GM08714 (cell line): ENCODE results near the gene SLX4IP.

Experiments used
- H3K4me3 ChIP-seq: fragments of 200-500 bp; sonication (Bioruptor generic); 2 replicates; pipeline ENCODE4 v1.5.1; 2014; ENCODE audit warnings: mild to moderate bottlenecking, low read length, inconsistent platforms
- ZNF274 ChIP-seq: IDR thresholded peaks from 2 replicates; pipeline ENCODE4 v1.6.1; 2012; ENCODE audit warnings: mild to moderate bottlenecking, low read depth, low read length

The SLX4IP gene

DNA sequence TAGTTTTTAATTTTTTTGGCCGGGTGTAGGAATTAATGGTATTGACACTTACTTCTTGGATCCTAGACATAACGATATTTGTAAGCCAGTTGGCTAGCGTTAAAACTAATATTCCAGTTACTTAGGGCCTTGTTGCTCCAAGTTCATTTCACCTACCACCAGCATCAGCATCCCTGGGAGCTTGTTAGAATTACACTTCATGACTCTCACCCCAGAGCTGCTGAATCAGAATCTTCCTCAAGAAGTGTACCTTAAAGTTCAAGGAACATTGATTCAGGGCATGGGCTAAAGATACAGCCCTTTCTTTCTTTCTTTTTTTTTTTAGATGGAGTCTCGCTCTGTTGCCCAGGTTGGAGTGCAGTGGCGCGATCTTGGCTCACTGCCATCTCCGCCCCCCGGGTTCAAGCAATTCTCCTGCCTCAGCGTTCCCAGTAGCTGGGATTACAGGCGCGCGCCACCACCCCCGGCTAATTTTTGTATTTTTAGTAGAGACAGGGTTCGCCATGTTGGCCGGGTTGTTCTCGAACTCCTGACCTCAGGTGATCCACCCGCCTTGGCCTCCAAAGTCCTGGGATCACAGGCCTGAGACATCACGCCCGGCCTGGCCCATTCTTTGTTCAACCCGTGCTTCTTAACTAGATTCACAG, 1.1 kb downstream of the SLX4IP start:
- no peak for TF ChIP-seq ZNF274

GRCh38 chr20:10438217-10438616, 3.1 kb downstream of the SLX4IP start:
- H3K4me3 ChIP-seq, result no peak overlapping the region
- no peak for TF ChIP-seq ZNF274

More for the DNA sequence above, 1.1 kb downstream of the SLX4IP start:
- H3K4me3 ChIP-seq, result peak overlapping the region; percentile 99

- TF ChIP-seq ZNF274, result no peak
- no peak overlapping the region for H3K4me3 ChIP-seq
Observed at GRCh38 chr20:10443936-10444335, 8.8 kb downstream of the SLX4IP start.

DNA sequence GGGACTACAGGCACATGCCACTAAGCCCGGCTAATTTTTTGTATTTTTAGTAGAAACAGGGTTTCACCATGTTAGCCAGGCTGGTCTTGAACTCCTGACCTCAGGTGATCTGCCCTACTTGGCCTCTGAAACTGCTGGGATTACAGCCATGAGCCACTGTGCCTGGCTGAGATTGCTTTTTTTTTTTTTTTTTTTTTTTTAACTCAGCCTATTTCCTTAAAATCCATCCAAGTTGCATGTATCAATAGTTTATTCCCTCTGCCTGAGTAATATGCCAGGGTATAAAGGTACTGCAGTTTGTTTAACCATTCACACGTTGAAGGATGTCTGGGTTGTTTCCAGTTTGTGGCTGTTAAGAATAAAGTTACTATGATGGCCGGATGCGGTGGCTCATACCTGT, 10.7 kb downstream of the SLX4IP start:
- TF ChIP-seq ZNF274, result no peak
- no peak overlapping the region for H3K4me3 ChIP-seq

DNA sequence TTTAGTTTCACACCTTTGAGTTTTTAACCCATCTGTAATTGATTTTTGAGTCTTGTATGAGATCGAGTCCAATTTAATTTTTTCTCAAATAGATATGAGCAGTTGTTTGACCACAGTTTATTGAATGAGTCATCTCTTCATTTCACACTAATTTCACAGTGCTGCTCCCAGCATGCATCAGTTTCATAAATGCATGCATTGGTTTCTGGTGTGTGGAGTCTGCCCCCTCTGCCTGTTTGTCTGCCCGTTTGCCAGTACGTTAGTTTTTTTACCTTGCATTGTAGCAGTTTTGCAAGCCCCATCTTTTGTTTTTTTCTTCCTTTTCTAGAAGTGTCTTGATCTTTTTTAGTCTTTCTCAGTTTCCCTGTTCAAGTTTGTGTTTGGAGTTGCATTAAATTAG, 11.9 kb downstream of the SLX4IP start:
- TF ChIP-seq ZNF274, result no peak
- peak overlapping the region; percentile 19; the same call in 1 of the 2 replicates for H3K4me3 ChIP-seq

GRCh38 chr20:10448270-10449156, 13.4 kb downstream of the SLX4IP start:
- TF ChIP-seq ZNF274, result no peak
- H3K4me3 ChIP-seq, result no peak overlapping the region

GRCh38 chr20:10449270-10449669, 14.2 kb downstream of the SLX4IP start:
- TF ChIP-seq ZNF274, result no peak
- H3K4me3 ChIP-seq, result no peak overlapping the region

DNA sequence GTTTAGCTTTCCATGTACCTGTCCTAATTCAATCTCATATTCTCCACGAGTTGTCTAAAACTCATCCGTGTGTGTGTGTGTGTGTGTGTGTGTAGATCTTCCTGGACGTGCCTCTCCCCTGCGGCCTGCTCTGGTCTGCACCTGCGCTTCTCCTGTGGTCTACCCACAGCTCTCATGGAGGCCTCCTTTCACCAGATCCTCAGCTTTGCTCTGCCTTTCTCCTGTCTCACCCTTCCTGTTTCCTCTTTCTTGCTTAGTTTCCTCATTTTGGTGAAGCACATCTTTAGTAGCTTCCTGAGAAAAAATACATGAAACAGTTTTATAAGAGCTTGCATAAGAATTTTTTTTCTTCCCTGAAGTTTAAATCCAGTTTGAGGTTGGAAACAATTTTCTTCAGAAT, 18.1 kb downstream of the SLX4IP start:
- TF ChIP-seq ZNF274, result no peak
- H3K4me3 ChIP-seq, result no peak overlapping the region; the same call in 1 of the 2 replicates

DNA sequence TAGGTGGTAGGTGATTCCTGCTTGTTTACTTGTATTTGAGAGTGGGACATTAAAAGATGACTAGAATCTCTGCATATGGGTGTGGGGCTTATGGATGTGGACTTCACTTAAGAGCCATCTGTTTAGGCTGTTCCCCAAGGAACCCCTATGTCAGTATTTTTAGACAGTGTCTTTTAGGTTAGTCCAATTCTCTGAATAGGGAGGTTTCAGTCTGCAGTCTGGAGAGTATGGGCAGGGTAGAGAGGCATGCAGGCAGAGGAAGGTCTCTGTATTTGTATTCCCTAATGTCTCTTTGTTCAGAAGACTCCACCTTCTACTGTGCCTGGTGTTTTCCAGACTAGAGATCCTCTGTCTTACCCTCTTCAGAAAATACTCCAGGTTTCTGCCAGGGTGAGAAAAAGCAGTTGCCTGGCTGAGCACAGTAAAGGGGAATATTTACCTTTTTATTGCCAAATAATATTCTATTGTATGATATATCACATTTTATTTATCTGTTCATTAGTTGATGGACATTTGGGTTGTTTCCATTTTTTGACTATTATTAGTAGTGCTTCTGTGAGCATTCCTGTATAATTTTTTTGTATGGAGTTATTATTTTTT, 19.1 kb downstream of the SLX4IP start:
- no peak for TF ChIP-seq ZNF274
- no peak overlapping the region for H3K4me3 ChIP-seq

DNA sequence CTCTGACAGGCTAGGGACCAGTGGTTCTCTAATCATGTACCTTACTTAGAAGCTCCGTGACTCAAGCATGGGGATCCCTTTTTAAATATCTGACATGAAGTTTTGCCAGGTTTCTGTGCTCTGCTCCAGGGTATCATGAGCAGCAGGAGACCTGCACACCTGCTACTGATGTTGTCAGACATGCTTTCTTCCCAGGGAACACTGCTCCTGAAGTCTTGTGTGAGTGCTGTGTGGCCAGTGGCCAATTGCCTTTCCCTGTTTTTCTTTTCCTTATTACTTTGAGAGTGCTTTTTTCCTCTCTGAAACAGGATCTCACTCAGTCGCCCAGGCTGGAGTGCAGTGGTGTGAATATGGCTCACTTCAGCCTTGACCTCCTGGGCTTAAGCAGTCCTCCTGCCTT, 26.4 kb downstream of the SLX4IP start:
- no peak for TF ChIP-seq ZNF274
- no peak overlapping the region for H3K4me3 ChIP-seq

GRCh38 chr20:10462516-10462915, 27.4 kb downstream of the SLX4IP start:
- no peak for TF ChIP-seq ZNF274
- H3K4me3 ChIP-seq, result no peak overlapping the region

DNA sequence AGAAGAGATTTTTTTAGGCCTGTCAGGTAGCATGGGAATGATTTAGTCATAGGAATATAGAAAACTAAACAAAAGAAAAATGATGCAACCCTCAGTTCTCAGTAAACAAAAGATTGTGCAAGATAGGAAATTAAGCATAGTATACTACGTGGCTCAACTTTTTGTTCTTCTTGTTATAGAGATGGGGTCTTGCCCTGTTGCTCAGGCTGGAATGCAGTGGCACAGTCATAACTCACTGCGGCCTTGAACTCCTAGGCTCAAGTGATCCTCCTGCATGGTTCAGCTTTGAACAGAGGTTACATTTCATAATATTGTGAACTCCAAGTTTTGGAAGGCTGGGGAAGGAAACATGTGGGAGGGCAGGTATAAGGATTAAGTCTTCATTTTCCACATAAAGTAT, 28.5 kb downstream of the SLX4IP start:
- TF ChIP-seq ZNF274, result no peak
- no peak overlapping the region for H3K4me3 ChIP-seq

- no peak for TF ChIP-seq ZNF274
- H3K4me3 ChIP-seq, result no peak overlapping the region
Observed at GRCh38 chr20:10465135-10465534, 30.0 kb downstream of the SLX4IP start.

DNA sequence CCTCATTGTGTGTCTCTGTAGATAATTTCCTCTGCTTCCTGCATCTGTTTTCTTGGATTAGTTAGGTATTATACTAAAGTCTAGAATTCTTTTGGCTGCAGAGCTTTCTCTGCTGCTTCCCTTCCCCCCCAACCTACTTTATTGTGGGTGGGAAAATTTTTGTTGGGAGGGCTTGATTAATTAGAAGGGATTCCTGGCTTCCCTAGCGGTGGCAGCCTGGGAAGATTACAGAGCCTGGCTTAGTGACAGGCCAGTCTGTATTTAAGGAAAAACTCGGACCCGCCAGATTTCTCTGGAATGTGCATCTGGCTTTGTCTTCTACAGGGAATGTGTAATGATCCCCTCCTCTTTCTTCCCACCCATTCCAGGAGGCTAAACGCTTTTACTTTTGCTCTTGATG, 31.2 kb downstream of the SLX4IP start:
- TF ChIP-seq ZNF274, result no peak
- no peak overlapping the region for H3K4me3 ChIP-seq

DNA sequence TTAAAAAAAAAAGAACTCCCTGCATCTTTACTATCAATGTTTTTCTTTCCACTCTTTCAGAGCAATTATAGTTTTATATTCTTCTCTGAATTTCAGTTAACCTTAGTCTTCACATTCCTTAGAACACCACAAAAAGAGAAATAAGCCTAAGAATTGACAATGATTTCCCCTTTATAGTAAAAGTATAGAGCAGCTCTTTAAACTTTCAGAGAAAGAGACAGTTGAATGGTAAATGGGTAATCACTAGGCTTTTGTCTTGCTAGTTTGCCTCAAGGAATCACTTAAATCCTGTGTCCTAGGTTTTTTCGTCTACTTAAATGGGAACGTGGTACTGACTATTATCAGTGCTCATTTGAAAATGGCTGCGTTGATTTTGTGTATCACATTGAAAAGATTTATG, 31.8 kb downstream of the SLX4IP start:
- no peak overlapping the region for H3K4me3 ChIP-seq
- TF ChIP-seq ZNF274, result no peak
